ENCODE measurements around the gene HMGCS1. TPM values are rescaled to one million over a fixed set of nuclear protein-coding genes. Genes with fewer than 3 reads are reported as not detected.

The HMGCS1 gene
- total and polyA plus RNA-seq, 9 of the 15 experiments (the other 6 are each of a cell fraction or from before 2014, with no cell fraction given): 43.7 to 337 (median 111) TPM

DNA sequence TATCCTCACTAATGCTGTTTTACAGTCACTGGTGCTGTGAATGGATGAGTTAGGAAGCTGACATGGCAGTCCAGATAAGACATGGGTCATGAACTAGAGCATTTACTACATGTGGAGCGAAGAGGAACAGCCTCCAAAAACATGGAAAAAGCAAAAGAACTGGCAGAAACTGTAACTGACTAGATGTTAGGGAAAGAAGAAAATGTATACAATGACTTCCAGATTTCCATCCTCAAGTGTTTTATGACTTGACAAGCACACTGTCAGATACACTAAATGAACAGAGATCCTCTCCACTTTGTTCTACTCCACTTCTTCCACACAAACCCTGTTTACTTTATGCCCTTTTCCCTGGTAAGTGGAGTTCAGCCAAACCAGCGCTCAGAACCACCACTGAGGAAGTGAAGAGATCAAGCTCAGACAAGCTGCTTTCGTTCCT is 11.5 kb downstream of the HMGCS1 start (continued):
- no peak for TF ChIP-seq BRF2 (IDR thresholded peaks at IDR 0.05; ENCODE audit: borderline replicate concordance, insufficient read depth, insufficient read length)
- TF ChIP-seq ATF3 (IDR thresholded peaks at IDR 0.05): no peak
- no peak for TF ChIP-seq ATF3 (CRISPR knock-in tag; conservative IDR thresholded peaks at IDR 0.05)
- TF ChIP-seq SMARCB1 (IDR thresholded peaks at IDR 0.05; ENCODE audit: insufficient read length, low read depth): peak; percentile 82
- TF ChIP-seq NR2C2 (CRISPR knock-in tag; IDR thresholded peaks at IDR 0.05): no peak
- TF ChIP-seq NR2C2 (tag; IDR thresholded peaks at IDR 0.05): peak; percentile 59; the same call in 1 of the 2 replicates
- TF ChIP-seq FIP1L1 (IDR thresholded peaks at IDR 0.05; ENCODE audit: low read depth, low read length, poor library complexity, severe bottlenecking): no peak
- TF ChIP-seq ZFP36 (IDR thresholded peaks at IDR 0.05; ENCODE audit: low read depth, low read length, partially characterized antibody): no peak
- no peak for TF ChIP-seq RFX7 (CRISPR knock-in tag; IDR thresholded peaks at IDR 0.05)
- no peak for TF ChIP-seq NELFE (IDR thresholded peaks at IDR 0.05; ENCODE audit: insufficient read depth, insufficient read length)
- no peak for TF ChIP-seq ZBED1 (IDR thresholded peaks at IDR 0.05)
- no peak for TF ChIP-seq GTF2F1 (IDR thresholded peaks at IDR 0.05; ENCODE audit: low read depth, low read length)
- TF ChIP-seq SIX5 (IDR thresholded peaks at IDR 0.05; ENCODE audit: borderline replicate concordance in 1 of 2, insufficient read depth in 1 of 2, low read depth in 1 of 2, low read length in 2 of 2): no peak
- TF ChIP-seq, protein P1, sequence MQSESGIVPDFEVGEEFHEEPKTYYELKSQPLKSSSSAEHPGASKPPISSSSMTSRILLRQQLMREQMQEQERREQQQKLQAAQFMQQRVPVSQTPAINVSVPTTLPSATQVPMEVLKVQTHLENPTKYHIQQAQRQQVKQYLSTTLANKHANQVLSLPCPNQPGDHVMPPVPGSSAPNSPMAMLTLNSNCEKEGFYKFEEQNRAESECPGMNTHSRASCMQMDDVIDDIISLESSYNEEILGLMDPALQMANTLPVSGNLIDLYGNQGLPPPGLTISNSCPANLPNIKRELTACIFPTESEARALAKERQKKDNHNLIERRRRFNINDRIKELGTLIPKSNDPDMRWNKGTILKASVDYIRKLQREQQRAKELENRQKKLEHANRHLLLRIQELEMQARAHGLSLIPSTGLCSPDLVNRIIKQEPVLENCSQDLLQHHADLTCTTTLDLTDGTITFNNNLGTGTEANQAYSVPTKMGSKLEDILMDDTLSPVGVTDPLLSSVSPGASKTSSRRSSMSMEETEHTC (IDR thresholded peaks at IDR 0.05): no peak
- TF ChIP-seq, protein P2, sequence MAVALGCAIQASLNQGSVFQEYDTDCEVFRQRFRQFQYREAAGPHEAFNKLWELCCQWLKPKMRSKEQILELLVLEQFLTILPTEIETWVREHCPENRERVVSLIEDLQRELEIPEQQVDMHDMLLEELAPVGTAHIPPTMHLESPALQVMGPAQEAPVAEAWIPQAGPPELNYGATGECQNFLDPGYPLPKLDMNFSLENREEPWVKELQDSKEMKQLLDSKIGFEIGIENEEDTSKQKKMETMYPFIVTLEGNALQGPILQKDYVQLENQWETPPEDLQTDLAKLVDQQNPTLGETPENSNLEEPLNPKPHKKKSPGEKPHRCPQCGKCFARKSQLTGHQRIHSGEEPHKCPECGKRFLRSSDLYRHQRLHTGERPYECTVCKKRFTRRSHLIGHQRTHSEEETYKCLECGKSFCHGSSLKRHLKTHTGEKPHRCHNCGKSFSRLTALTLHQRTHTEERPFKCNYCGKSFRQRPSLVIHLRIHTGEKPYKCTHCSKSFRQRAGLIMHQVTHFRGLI (CRISPR knock-in tag; IDR thresholded peaks at IDR 0.05): no peak
- TF ChIP-seq ZBTB33 (CRISPR knock-in tag; IDR thresholded peaks at IDR 0.05): no peak
- TF ChIP-seq FOXM1 (IDR thresholded peaks at IDR 0.05; ENCODE audit: low read depth): no peak
- no peak for TF ChIP-seq FOXM1 (CRISPR knock-in tag; IDR thresholded peaks at IDR 0.05; ENCODE audit: low read depth)
- no peak for TF ChIP-seq NFIC (IDR thresholded peaks at IDR 0.05)
- no peak for TF ChIP-seq ADNP (tag; IDR thresholded peaks at IDR 0.05)
- peak; percentile 16; the same call in 1 of the 2 replicates for TF ChIP-seq SMARCE1 (IDR thresholded peaks at IDR 0.05)
- no peak for TF ChIP-seq ZEB2 (IDR thresholded peaks at IDR 0.05)
- 0 out of 2 replicates have a peak, but pooled peaks have one; percentile 55 for TF ChIP-seq DPF2 (IDR thresholded peaks at IDR 0.05)
- TF ChIP-seq MEIS2 (IDR thresholded peaks at IDR 0.05; ENCODE audit: partially characterized antibody): peak; percentile 60
- TF ChIP-seq POLR2H (tag; IDR thresholded peaks at IDR 0.05; ENCODE audit: low read depth): no peak
